D721Med (cell line): ENCODE measurements around the gene ACY1.

ENCODE experiments used
- DNase-seq: peaks from one replicate; pipeline ENCODE4 v3.0.0; 2011; ENCODE audit warnings: low spot score; ENCODE audit not compliant: insufficient read length
- FAIRE-seq: peaks from 2 replicates; lab custom pipeline; 2011; peaks lifted over from hg19 to GRCh38; lab: Jason Lieb, UNC
- TF ChIP-seq, protein P1 (sequence below): IDR thresholded peaks from 2 replicates; pipeline ENCODE4 v1.5.1; 2012; ENCODE audit warnings: mild to moderate bottlenecking, control low read depth; ENCODE audit not compliant: insufficient read depth; ENCODE audit errors: missing control alignments

ACY1 gene

DNA sequence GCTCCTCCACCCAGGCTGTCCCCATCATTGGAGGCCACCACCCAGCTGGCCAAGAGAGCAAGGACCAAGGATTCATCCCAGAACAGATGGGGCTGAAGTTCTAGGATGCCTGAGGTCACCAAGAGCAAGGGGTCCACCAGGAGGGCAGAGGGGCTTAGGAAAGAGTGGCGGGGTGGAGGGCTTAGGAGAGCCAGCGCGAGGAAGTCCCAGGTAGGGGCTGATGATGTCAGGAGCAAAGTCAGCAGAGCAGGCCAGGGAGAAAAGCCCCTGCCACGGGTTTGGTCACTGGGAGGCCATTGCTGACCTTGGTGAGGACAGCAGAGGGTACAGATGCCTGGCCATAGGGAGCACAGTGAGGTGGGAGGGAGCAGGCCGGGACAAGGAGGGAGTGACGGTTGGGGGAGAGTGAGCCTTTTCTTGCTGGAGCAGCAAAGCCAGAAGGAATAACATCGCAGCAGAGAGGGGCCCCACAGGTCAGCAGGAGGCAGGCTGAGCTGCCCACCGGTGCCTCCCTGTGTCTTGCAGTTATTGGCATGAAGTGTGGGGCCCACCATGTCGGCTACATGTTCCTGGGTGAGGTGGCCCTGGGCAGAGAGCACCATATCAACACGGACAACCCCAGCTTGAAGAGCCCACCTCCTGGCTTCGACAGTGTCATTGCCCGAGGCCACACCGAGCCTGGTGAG is 36.0 kb upstream of the ACY1 start:
- DNase-seq = no peak
- TF ChIP-seq, protein P1, sequence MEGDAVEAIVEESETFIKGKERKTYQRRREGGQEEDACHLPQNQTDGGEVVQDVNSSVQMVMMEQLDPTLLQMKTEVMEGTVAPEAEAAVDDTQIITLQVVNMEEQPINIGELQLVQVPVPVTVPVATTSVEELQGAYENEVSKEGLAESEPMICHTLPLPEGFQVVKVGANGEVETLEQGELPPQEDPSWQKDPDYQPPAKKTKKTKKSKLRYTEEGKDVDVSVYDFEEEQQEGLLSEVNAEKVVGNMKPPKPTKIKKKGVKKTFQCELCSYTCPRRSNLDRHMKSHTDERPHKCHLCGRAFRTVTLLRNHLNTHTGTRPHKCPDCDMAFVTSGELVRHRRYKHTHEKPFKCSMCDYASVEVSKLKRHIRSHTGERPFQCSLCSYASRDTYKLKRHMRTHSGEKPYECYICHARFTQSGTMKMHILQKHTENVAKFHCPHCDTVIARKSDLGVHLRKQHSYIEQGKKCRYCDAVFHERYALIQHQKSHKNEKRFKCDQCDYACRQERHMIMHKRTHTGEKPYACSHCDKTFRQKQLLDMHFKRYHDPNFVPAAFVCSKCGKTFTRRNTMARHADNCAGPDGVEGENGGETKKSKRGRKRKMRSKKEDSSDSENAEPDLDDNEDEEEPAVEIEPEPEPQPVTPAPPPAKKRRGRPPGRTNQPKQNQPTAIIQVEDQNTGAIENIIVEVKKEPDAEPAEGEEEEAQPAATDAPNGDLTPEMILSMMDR = no peak

DNA sequence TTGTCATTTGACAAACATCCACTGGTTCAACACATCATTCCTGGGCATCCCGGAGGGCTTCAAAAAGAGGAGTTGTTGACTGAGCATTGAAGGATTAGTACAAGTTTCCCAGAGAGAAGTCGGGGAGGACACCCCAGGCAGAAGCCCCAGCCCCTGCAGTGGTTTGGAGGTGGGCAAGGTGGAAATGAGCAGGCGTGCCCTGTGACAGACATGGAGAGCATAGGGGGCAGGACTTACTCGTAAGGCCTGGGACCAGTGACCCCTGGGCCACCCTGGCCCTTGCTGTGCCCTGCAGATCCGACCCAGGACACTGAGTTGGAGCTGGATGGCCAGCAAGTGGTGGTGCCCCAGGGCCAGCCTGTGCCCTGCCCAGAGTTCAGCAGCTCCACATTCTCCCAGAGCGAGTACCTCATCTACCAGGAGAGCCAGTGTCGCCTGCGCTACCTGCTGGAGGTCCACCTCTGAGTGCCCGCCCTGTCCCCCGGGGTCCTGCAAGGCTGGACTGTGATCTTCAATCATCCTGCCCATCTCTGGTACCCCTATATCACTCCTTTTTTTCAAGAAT is 35.2 kb upstream of the ACY1 start:
- TF ChIP-seq, protein P1 = no peak
- no peak for DNase-seq
- FAIRE-seq = no peak

More for the DNA sequence above, 36.0 kb upstream of the ACY1 start:
- FAIRE-seq = no peak

DNA sequence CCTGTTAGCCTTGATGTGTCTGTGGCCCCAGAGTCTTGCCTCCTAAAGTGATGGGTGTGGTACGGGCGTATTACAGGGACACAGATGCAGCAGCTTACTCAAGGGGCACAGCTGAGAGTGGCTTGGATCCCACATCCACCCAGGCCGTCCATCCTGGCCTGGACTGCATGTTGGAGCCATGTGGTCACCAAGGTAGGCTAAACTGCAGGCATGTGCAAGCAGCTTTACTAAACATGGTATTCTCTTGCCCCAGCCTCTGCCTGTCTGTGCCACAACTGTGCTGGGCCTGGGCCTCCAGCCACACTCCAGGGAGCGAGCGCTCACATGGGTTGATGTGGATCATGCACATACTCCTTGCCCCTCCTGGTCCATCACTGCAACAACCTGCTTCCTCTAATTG is 34.2 kb upstream of the ACY1 start:
- FAIRE-seq = no peak
- TF ChIP-seq, protein P1 = no peak
- DNase-seq = no peak

DNA sequence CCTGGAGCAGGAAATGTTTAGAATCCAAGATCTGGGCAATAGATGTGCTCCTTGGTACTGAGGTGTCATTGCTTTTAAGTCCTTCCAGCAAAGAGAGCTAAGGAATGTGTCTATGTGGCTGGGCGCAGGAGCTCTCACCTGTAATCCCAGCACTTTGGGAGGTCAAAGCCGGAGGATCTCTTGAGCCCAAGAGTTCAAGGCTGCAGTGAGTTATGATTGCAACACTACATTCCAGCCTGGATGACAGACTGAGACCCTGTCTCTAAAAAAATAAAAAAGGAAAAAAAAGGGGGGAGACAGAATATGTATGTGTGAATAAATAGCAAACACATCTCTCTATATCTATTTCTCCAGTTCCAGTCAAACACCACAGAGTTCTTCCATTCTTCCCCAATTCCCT is 32.4 kb upstream of the ACY1 start:
- DNase-seq (no peak), FAIRE-seq (no peak)
- TF ChIP-seq, protein P1 = no peak

DNA sequence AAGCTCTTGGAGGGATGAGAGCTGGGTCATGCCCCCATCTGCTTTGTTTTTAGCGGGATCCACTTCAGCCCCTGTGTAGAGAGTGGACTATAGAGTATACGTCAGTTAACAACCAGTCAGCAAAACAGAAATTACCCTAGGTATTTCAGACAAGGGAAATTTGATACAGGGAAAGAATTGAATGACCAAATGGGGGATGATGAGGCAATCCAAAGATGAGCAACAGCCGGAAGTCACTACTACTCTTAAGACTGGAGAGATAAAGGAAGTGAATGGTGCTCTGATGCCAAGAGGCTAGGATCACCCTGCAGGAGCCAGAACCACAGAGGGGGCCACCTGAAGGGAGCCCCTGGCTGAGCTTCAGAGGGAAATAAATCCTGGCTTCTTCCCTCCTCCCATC is 29.9 kb upstream of the ACY1 start:
- FAIRE-seq (no peak), DNase-seq (no peak)

DNA sequence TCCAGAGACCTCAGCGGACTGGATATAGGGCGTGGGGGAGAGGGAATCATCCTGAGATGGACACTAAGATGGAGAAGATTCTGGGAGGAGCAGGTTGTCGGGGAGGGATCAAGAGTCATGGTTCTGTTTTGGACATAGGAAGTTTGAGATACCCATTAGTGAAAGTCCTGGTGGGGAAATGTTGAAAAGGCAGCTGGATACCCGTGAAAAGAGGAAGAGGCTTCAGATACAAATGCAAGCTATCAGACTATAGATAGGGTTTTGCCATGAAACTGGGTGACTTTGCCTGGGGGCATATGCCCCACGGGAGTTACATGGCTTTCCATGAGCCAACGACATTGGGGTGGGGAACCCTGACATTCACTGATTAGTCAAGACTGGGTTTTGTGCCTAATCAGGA is 29.2 kb upstream of the ACY1 start:
- FAIRE-seq (no peak), DNase-seq (no peak)
- TF ChIP-seq, protein P1 = no peak

More for the DNA sequence above, 29.9 kb upstream of the ACY1 start:
- TF ChIP-seq, protein P1 = no peak

DNA sequence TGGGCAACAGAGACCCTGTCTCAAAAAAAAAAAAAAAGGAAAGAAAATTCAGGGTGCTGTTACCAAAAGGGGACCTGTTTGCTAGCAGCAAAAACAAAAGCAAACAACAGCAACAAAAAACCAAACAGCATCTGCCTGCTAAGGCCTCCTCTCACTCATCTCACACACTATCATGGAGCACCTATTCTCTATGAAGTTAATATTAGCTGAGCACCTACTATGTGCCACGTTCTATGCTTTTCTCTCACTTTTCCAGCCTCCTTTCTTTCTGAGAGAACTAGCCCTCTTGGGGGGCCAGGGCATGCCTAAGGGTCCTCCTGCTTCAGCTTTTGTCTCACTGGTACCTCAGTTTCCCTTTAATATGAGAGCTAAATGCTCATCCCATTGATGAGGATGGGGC is 28.6 kb upstream of the ACY1 start:
- TF ChIP-seq, protein P1 = no peak
- no peak for FAIRE-seq
- DNase-seq = no peak
